ENCODE data around the gene ADAMTS17.

GRCh38 chr15:100198442-100198841 lies 143.3 kb downstream of the ADAMTS17 start:
- TF ChIP-seq CTCF (conservative IDR thresholded peaks at IDR 0.05; ENCODE audit: low read length), result no peak
- TF ChIP-seq EZH2phosphoT487 (IDR thresholded peaks at IDR 0.05; ENCODE audit: borderline replicate concordance), result no peak
